GM21825 (cell line): ENCODE data around the gene WNT8B.

ENCODE experiments used
- ATAC-seq: cut with Tn5 transposase; IDR thresholded peaks from one replicate; pipeline ENCODE4 v1.9.1; 2021; ENCODE audit warnings: mild to moderate bottlenecking, moderate library complexity; ENCODE audit not compliant: unreplicated experiment

The WNT8B gene

GRCh38 chr10:100462709-100463108, at the start of gene WNT8B:
WNT8B (plus strand) TSS chr10:100463009; CDS start chr10:100463169, 160 bp downstream.
- no peak for ATAC-seq

- no peak for ATAC-seq
Observed at GRCh38 chr10:100413173-100413572, 49.6 kb upstream of the WNT8B start.

- ATAC-seq: no peak
Observed at GRCh38 chr10:100419911-100420449, 42.8 kb upstream of the WNT8B start.

- ATAC-seq: no peak
Observed at GRCh38 chr10:100427374-100427773, 35.4 kb upstream of the WNT8B start.

- peak; percentile 77 for ATAC-seq
Observed at GRCh38 chr10:100433253-100434240, 29.3 kb upstream of the WNT8B start.

- ATAC-seq: no peak
Observed at GRCh38 chr10:100436255-100436654, 26.6 kb upstream of the WNT8B start.

GRCh38 chr10:100438674-100439315, 24.0 kb upstream of the WNT8B start:
- ATAC-seq: no peak

- no peak for ATAC-seq
Observed at GRCh38 chr10:100442548-100442947, 20.3 kb upstream of the WNT8B start.

GRCh38 chr10:100446130-100446761, 16.6 kb upstream of the WNT8B start:
- ATAC-seq: no peak

- no peak for ATAC-seq
Observed at GRCh38 chr10:100447663-100448062, 15.1 kb upstream of the WNT8B start.

- ATAC-seq: no peak
Observed at GRCh38 chr10:100448951-100449350, 13.9 kb upstream of the WNT8B start.

GRCh38 chr10:100468322-100468721, 5.5 kb downstream of the WNT8B start:
- ATAC-seq: no peak

GRCh38 chr10:100468978-100469377, 6.2 kb downstream of the WNT8B start:
- ATAC-seq: no peak

- ATAC-seq: no peak
Observed at GRCh38 chr10:100469756-100470155, 6.9 kb downstream of the WNT8B start.

GRCh38 chr10:100470367-100470766, 7.6 kb downstream of the WNT8B start:
- ATAC-seq: no peak

GRCh38 chr10:100477970-100478369, 15.2 kb downstream of the WNT8B start:
- ATAC-seq: no peak

- no peak for ATAC-seq
Observed at GRCh38 chr10:100479037-100479436, 16.2 kb downstream of the WNT8B start.

GRCh38 chr10:100480002-100480401, 17.2 kb downstream of the WNT8B start:
- ATAC-seq: no peak

- ATAC-seq: peak; percentile 96
Observed at GRCh38 chr10:100481462-100482081, 18.8 kb downstream of the WNT8B start.

- ATAC-seq: no peak
Observed at GRCh38 chr10:100482181-100482833, 19.5 kb downstream of the WNT8B start.
